ENCODE results near the gene LTBP1. TPM values are rescaled to one million over a fixed set of nuclear protein-coding genes. Genes with fewer than 3 reads are reported as not detected.

Gene LTBP1
- total and polyA plus RNA-seq, 11 donors, result 23.5 to 150 (median 102) TPM

- WGBS, 4 donors, result 72 to 88% (median 81%) methylated on average over 9 of the region's 9 CpGs
- ATAC-seq (peak in 1 of 4 donors; percentile 44), DNase-seq (no peak)
- peaks cover 0 to 75% (median 4%) of the 10 kb centered on the region in 9 donors for H3K36me3 ChIP-seq
- no peak for TF ChIP-seq CTCF (IDR thresholded peaks at IDR 0.05)
- TF ChIP-seq POLR2A (IDR thresholded peaks at IDR 0.05), result no peak
- no peaks in the 10 kb centered on the region for H3K27me3 ChIP-seq
- peaks cover 0 to 12% (median 0%) of the 10 kb centered on the region in 12 donors for H3K4me1 ChIP-seq
- intact Hi-C loops (cut with DNase I), result no loop called here
- peak overlapping the region in 6 of 12 donors; percentile 2 to 37 (median 10) for H3K27ac ChIP-seq
- H3K4me3 ChIP-seq, result no peak overlapping the region
- no peaks in the 10 kb centered on the region for H3K9me3 ChIP-seq
Measured at GRCh38 chr2:33307659-33308270, 361.0 kb downstream of the LTBP1 start.

GRCh38 chr2:33312355-33312754 lies 365.6 kb downstream of the LTBP1 start:
- DNase-seq, result no peak
- Histone ChIP-seq H3K36me3 (peaks cover 0 to 71% (median 6%) of the 10 kb centered on the region in 9 donors), H3K4me3 (no peak overlapping the region), H3K4me1 (peaks cover 0 to 13% (median 3%) of the 10 kb centered on the region in 12 donors), H3K9me3 (no peaks in the 10 kb centered on the region), H3K27me3 (no peaks in the 10 kb centered on the region), H3K27ac (no peak overlapping the region)
- intact Hi-C loops (cut with DNase I), result no loop called here
- 95 to 98% (median 97%) methylated on average over 4 of the region's 4 CpGs for WGBS, 4 donors
- no peak for TF ChIP-seq CTCF (IDR thresholded peaks at IDR 0.05)
- ATAC-seq, result no peak

GRCh38 chr2:33313039-33313438 lies 366.3 kb downstream of the LTBP1 start:
- 85 to 96% (median 92%) methylated on average over 3 of the region's 3 CpGs for whole genome bisulfite sequencing, 4 donors
- Histone ChIP-seq H3K4me3 (no peak overlapping the region), H3K9me3 (no peaks in the 10 kb centered on the region), H3K27me3 (no peaks in the 10 kb centered on the region), H3K27ac (no peak overlapping the region), H3K4me1 (peaks cover 0 to 20% (median 9%) of the 10 kb centered on the region in 12 donors), H3K36me3 (peaks cover 0 to 65% (median 6%) of the 10 kb centered on the region in 9 donors)
- TF ChIP-seq POLR2A (IDR thresholded peaks at IDR 0.05) (no peak), CTCF (IDR thresholded peaks at IDR 0.05) (no peak)
- no peak for ATAC-seq
- intact Hi-C loops (cut with DNase I), result no loop called here
- no peak for DNase-seq

GRCh38 chr2:33314541-33314940 lies 367.8 kb downstream of the LTBP1 start:
- intact Hi-C loops (cut with DNase I), result no loop called here
- Histone ChIP-seq H3K4me1 (peaks cover 0 to 24% (median 9%) of the 10 kb centered on the region in 12 donors), H3K4me3 (no peak overlapping the region), H3K27ac (no peak overlapping the region), H3K36me3 (peaks cover 0 to 64% (median 6%) of the 10 kb centered on the region in 9 donors), H3K27me3 (no peaks in the 10 kb centered on the region), H3K9me3 (no peaks in the 10 kb centered on the region)
- TF ChIP-seq CTCF (IDR thresholded peaks at IDR 0.05) (no peak), POLR2A (IDR thresholded peaks at IDR 0.05) (no peak)
- no peak for ATAC-seq
- DNase-seq, result no peak
